ENCODE data around the gene TRAK1.

Gene TRAK1

DNA sequence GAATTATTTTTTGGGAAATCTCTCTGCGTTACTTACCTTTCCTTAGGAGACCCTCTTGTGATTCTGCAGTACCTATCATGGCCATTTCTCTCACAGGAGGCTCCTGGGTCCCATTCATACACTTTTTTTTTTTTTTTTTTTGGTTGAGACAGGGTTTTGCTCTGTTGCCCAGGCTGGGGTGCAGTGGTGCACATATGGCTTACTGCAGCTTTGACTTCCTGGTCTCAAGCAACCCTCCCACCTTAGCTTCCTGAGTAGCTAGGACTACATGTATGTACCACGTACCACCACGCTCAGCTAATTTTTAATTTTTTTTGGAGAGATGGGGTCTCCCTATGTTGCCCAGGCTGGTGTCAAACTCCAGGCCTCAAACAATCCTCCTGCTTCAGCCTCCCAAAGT, 36.1 kb downstream of the TRAK1 start:
- DNase-seq, result no peak

DNA sequence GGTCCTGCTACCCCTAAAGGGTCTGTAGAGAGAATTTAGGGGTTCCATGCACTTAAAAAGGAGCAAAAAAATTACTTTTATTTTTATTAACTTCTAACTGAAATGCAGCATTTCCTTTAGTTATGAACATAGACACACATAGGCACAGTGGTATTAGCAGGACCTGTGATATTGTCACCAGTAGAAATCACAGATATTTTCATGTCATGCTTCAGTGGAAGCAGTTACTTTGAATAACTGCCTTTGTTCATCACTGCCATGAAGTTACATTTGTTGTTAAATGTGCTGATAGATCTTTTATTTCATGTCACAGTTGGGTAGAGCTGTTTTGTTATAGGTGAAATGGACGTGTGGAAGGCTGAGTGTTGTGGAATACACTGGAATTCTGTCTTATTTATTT, 37.4 kb downstream of the TRAK1 start:
- DNase-seq, result no peak

- no peak for DNase-seq
Measured at GRCh38 chr3:42129014-42129953, 38.1 kb downstream of the TRAK1 start.

- no peak for DNase-seq
Measured at GRCh38 chr3:42130007-42130328, 38.8 kb downstream of the TRAK1 start.

GRCh38 chr3:42130329-42131070, 39.3 kb downstream of the TRAK1 start:
- DNase-seq, result no peak

DNA sequence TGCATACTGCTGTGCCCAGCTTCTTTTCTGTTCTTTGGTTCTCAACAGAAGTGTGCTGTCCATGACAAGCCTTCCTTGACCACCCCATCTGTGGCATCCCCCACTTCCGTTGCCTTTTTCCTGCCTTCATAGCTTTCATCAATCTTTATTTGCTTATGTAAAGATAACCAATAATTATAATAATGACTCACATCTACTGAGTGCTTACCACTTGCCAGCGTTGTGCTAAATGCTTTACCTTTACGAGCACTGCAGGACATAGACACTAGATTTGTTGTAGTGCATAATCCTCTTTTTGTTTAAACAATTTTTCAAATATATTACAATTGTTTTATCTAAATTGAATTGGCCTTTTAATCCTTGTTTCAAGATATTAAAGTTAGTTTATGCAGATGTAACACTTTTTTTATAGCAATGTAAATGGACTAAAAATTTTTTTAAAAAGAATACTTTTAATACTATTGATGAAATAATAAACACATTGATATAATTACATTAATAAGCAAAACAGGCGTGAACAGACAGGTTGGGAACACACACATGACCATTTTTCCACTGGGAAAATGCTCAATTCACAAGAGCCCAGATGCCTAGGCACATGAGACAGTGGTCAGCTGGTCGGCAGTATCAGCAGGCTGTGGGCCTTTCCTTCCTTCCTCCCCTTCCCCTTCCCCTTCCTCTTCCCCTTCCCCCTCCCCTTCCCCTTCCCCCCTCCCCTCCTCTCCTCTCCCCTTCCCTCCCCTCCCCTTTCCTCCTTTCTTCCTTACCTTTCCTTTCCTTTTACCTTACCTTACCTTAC, 42.5 kb downstream of the TRAK1 start:
- DNase-seq, result no peak

GRCh38 chr3:42134867-42135464, 43.8 kb downstream of the TRAK1 start:
- no peak for DNase-seq

DNA sequence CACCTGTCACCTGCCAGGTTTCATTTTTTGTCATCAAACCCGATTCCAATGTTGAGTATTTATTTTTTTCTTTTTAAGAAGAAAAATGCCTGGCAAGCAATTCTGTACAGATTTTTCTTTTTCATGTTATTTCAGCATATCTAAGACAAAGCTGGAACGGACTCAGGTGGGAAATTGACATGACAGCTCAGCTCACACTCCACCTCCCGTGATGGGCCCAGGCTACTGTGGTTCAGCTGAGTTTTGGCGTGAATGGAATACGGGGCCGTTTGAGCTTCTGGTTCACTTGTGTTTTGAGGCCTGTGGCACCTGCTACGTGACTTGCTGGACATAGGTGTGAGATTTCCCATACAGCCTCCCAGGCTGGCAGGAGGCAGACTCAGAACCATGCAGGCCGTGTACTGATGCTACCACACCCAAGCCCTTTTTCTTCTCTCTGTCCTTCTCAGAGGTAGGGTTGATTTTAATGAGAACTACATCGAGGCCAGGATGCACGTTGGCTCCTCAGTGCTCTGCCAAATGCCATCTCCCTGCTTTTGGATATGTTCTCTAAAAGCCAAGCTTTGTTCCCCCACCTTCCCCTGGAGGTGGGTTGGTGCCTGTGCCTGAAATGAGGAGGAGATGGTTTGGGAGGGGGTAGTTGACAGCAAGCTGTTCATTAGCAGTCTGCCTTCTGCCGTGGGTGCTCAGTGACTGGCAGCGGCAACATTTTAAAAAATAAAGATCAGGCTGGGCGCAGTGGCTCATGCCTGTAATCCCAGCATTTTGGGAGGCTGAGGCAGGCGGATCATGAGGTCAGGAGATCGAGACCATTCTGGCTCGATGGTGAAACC, 48.7 kb downstream of the TRAK1 start:
- no peak for DNase-seq

- DNase-seq, result no peak
Measured at GRCh38 chr3:42140665-42141203, 49.6 kb downstream of the TRAK1 start.

DNA sequence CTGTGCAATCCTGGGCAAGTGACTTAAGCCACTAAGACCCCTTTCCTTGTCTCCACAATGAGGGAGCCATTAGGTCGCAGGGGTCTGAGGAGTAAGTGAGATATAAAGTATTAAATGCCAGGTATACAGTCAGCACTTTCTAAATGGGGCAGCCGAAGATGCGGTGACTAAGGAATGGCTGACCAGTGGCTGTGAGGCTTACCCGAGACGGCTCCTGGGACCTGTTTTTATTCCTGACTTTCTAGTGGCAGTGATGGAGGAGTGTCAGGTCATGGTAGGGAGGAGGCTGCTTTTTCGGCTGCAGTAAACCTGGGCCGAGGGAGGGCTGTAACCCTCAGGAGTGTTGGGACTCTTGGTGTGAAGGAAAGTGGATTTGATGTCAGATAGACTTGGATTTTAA, 52.3 kb downstream of the TRAK1 start:
- DNase-seq, result no peak

DNA sequence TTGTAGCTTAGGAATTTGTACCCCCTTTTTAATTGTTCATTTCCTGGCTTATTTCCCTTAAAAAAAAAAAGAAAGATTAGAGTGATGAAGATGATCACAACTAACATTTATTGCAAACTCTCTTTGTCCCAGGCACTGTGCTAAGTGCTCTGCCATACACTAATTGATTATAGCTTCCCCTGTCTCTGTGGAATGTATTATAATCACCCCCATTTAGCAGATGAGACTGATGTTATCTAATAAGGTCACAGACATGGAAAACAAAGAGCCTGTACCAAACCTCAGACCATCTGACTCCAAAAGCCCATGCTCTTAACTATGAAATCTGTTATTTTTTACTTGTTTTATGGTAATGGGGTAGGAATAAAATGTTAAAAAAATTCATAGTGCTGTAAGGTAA, 53.1 kb downstream of the TRAK1 start:
- DNase-seq, result no peak

DNA sequence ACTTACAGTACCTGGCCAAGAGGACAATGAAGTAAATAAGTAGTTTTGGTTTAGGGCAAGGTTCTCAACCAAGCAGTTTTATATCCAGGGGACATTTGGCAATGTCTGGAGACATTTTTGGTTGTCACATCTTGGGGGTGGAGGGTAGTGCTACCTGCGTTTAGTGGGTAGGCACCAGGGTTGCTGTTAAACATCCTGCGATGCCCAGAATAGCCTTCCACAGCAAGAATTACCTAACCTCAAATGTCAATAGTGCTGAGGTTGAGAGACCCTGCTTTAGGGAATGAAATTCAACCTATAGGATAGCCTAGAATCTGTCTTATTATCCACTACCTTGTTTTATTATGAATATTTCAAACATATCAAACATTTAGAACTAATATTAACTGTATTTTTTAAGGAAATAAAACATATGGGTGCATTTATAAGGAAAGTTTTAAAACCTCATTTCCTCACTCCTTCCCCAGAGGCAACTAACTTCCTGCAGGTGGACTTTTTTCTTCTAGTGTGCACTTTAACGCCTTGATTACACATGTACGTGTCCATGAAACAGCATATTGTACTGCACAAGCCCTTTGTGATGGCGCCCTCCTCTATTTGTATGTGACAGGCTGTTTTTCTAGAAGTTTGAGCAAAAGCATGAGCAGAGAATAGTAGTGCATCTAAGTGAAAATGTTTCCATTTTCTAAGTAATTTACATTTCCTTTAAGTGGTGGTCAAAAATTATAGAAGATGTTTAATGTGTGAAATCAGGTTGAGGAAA, 57.1 kb downstream of the TRAK1 start:
- DNase-seq, result no peak

DNA sequence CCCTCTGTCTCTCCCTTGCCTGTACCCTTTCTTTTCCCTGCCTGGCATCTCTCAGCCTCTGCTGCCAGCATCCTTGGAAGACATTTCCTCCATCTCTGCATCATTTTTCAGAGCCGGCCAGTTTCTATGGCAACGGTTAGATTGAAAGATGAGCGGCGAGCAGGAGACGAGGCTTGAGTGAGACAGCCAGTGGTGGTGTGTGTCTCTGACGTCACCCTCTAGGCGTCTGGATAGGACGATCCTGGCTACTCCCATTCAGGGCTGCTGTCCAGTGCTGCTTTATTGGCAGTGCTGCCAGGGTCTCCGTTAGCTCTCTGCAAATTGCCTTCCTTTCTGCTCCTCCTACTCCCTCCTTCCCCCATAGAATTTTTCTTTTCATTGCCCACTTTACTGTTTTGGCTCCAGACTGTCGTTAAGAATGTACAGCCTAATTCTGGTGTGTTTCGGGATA, 57.9 kb downstream of the TRAK1 start:
- peak; percentile 83 for DNase-seq

GRCh38 chr3:42149532-42149931, 58.4 kb downstream of the TRAK1 start:
- no peak for DNase-seq

GRCh38 chr3:42149975-42150374, 58.8 kb downstream of the TRAK1 start:
- DNase-seq, result no peak

GRCh38 chr3:42151596-42152168, 60.5 kb downstream of the TRAK1 start:
- DNase-seq, result no peak

DNA sequence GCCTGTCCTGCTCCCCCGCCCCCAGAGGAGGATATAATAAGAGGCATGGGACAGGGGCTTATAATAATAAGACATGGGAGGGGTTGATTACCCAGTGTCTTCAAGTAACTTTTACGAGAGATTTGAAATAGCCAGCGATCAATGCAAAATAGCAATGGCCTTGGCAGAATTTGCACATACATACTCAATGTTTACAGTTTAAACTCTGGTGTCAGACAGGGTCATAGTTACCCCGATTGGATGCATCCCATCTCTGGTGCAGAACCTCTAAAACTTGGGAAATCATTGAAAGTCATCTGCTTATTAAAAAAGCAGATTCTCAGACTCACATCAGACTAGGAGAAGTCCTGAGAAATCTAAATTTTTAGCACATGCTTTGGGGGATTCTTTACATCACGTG, 61.0 kb downstream of the TRAK1 start:
- DNase-seq, result no peak

DNA sequence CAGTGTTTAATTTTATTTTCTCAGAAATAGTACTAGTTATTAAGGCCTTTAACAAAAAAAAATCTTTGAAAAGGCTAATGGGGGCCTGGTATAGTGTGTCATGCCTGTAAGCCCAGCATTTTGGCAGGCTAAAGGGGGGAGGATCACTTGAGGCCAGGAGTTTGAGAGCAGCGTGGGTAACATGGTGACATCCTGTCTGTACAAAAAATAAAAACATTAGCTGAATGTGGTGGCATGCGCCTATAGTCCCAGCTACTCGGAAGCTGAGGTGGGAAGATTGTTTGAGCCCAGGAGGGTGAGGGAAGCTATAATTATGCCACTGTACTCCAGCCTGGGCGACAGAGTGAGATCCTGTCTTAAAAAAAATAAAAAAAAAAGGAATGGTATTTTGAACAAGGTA, 61.9 kb downstream of the TRAK1 start:
- DNase-seq, result no peak

GRCh38 chr3:42157540-42158538, 66.7 kb downstream of the TRAK1 start:
- DNase-seq, result no peak

Data from fibroblast of upper back skin (primary cell).